SK-N-SH (cell line): ENCODE measurements around the gene ADD3. TPM values are rescaled to one million over a fixed set of nuclear protein-coding genes. Genes with fewer than 3 reads are reported as not detected.

ENCODE experiments used
- CTCF ChIA-PET: fragments of 300-600, 350-600 bp; formaldehyde crosslinking; extraction: SDS; loops from one replicate; lab custom pipeline; 2021; lab: Yijun Ruan, JAX
- POLR2A ChIA-PET: fragments of 350-600 bp; sonication (Branson Sonifier 250); formaldehyde crosslinking; extraction: SDS; loops from one replicate; lab custom pipeline; 2020; ENCODE audit warnings: antibody characterized with exemption, inconsistent platforms; lab: Yijun Ruan, JAX
- DNase-seq: peaks from one replicate; pipeline ENCODE4 v3.0.0; 2012
- H2AFZ ChIP-seq: fragments of 200-600 bp; sonication (generic); 2 replicates; pipeline ENCODE4 v1.8.1; 2016; ENCODE audit warnings: antibody characterized with exemption, mild to moderate bottlenecking, low read depth
- H3F3A ChIP-seq: fragments of 200-600 bp; sonication (generic); replicated peaks from 2 replicates; pipeline ENCODE3; 2016; ENCODE audit warnings: antibody characterized with exemption, mild to moderate bottlenecking; ENCODE audit not compliant: insufficient read depth
- H3K27ac ChIP-seq, 2 experiments: fragments of 200-500 bp in 1 of 2; fragments of 200-600 bp in 1 of 2; sonication (Bioruptor generic) in 1 of 2; sonication (generic), shearing (Covaris generic) in 1 of 2; 2 replicates each; pipeline versions ENCODE4 v1.5.1 to v1.6.1; 2014 to 2016; ENCODE audit warnings: low read depth in 2 of 2, inconsistent platforms in 1 of 2, low read length in 1 of 2, mild to moderate bottlenecking in 1 of 2, mixed read lengths in 1 of 2
- H3K27me3 ChIP-seq: fragments of 200-600 bp; sonication (generic), shearing (Covaris generic); 2 replicates; pipeline ENCODE4 v1.6.1; 2016; ENCODE audit warnings: mixed run types; ENCODE audit not compliant: insufficient read depth
- H3K36me3 ChIP-seq, 2 experiments: fragments of 200-500 bp in 1 of 2; fragments of 200-600 bp in 1 of 2; sonication (Bioruptor generic) in 1 of 2; sonication (generic) in 1 of 2; replicated peaks in 1 of 2; 2 replicates each; pipeline versions ENCODE3 to v1.5.1; 2014 to 2016; ENCODE audit warnings: low read length in 1 of 2, mild to moderate bottlenecking in 1 of 2; ENCODE audit not compliant: insufficient read depth in 2 of 2, control insufficient read depth in 1 of 2
- H3K4me1 ChIP-seq, 2 experiments: fragments of 200-500 bp in 1 of 2; fragments of 200-600 bp in 1 of 2; sonication (Bioruptor generic) in 1 of 2; sonication (generic), shearing (Covaris generic) in 1 of 2; 2 replicates each; pipeline versions ENCODE4 v1.5.1 to v1.6.1; 2014 to 2016; ENCODE audit warnings: low read depth in 1 of 2, low read length in 1 of 2, mixed run types in 1 of 2; ENCODE audit not compliant: insufficient read depth in 2 of 2, control insufficient read depth in 1 of 2
- H3K4me2 ChIP-seq: fragments of 200-600 bp; sonication (generic), shearing (Covaris generic); 2 replicates; pipeline ENCODE4 v1.6.1; 2017; ENCODE audit warnings: mixed run types
- H3K4me3 ChIP-seq, 2 experiments: fragments of 200-500 bp in 1 of 2; fragments of 200-600 bp in 1 of 2; sonication (Bioruptor generic) in 1 of 2; sonication (generic), shearing (Covaris generic) in 1 of 2; 2 replicates each; pipeline versions ENCODE4 v1.5.1 to v1.8.1; 2014 to 2016; ENCODE audit warnings: low read depth in 2 of 2, inconsistent platforms in 1 of 2, low read length in 1 of 2, mild to moderate bottlenecking in 1 of 2, mixed read lengths in 1 of 2, moderate library complexity in 1 of 2
- H3K79me2 ChIP-seq: fragments of 200-600 bp; sonication (generic); 2 replicates; pipeline ENCODE4 v1.8.1; 2017; ENCODE audit warnings: mild to moderate bottlenecking; ENCODE audit not compliant: insufficient read depth
- H3K9ac ChIP-seq: fragments of 200-600 bp; sonication (generic); 2 replicates; pipeline ENCODE4 v1.6.1; 2017; ENCODE audit warnings: mixed run types
- H3K9me2 ChIP-seq: fragments of 200-600 bp; sonication (generic); 2 replicates; pipeline ENCODE4 v1.6.1; 2017; ENCODE audit warnings: mixed run types
- H3K9me3 ChIP-seq: fragments of 200-600 bp; sonication (generic); 2 replicates; pipeline ENCODE4 v1.6.1; 2017; ENCODE audit warnings: mixed run types, mild to moderate bottlenecking, moderate library complexity
- H4K20me1 ChIP-seq: fragments of 200-600 bp; sonication (generic); 2 replicates; pipeline ENCODE4 v1.6.1; 2017; ENCODE audit warnings: mild to moderate bottlenecking, mixed run types; ENCODE audit not compliant: insufficient read depth
- CHD2 ChIP-seq: fragments of 150-350 bp; IDR thresholded peaks from 2 replicates; pipeline ENCODE4 v1.6.1; 2018; ENCODE audit warnings: low read length; ENCODE audit not compliant: partially characterized antibody
- ELF1 ChIP-seq: IDR thresholded peaks from 2 replicates; pipeline ENCODE4 v1.4.0; 2012
- EP300 ChIP-seq, 2 experiments: IDR thresholded peaks; 2 replicates each; pipeline versions ENCODE4 v1.4.0 to v1.6.1; 2012; ENCODE audit warnings: borderline replicate concordance in 1 of 2, low read depth in 1 of 2, low read length in 1 of 2
- FOSL2 ChIP-seq: IDR thresholded peaks from 2 replicates; pipeline ENCODE4 v1.4.0; 2012; ENCODE audit warnings: low read depth, mild to moderate bottlenecking, moderate library complexity, borderline replicate concordance
- FOXJ3 ChIP-seq: sonication (generic); formaldehyde crosslinking; IDR thresholded peaks from 2 replicates; pipeline ENCODE4 v1.5.1; 2020; ENCODE audit warnings: mild to moderate bottlenecking, missing genetic modification reagents
- GABPA ChIP-seq: IDR thresholded peaks from 2 replicates; pipeline ENCODE4 v1.4.0; 2012; ENCODE audit warnings: low read depth, mild to moderate bottlenecking
- GATA2 ChIP-seq: sonication (generic); formaldehyde crosslinking; IDR thresholded peaks from 2 replicates; pipeline ENCODE4 v1.5.0; 2020; ENCODE audit warnings: mild to moderate bottlenecking, missing genetic modification reagents
- MXI1 ChIP-seq: IDR thresholded peaks from 2 replicates; pipeline ENCODE4 v1.6.1; 2012; ENCODE audit warnings: mild to moderate bottlenecking, low read depth, low read length, improper control_type of control experiment
- NFIC ChIP-seq: IDR thresholded peaks from 2 replicates; pipeline ENCODE4 v1.4.0; 2012; ENCODE audit warnings: borderline replicate concordance
- NRF1 ChIP-seq: IDR thresholded peaks from 2 replicates; pipeline ENCODE4 v1.6.1; 2012; ENCODE audit warnings: low read depth, mild to moderate bottlenecking, low read length
- RAD21 ChIP-seq: IDR thresholded peaks from 2 replicates; pipeline ENCODE4 v1.6.1; 2012; ENCODE audit warnings: mild to moderate bottlenecking, low read length
- RCOR1 ChIP-seq: fragments of 150-350 bp; IDR thresholded peaks from 2 replicates; pipeline ENCODE4 v1.6.1; 2017; ENCODE audit warnings: antibody characterized with exemption, low read length
- RFX5 ChIP-seq: IDR thresholded peaks from 2 replicates; pipeline ENCODE4 v1.6.1; 2012; ENCODE audit warnings: mild to moderate bottlenecking, improper control_type of control experiment, low read length
- SMC3 ChIP-seq: IDR thresholded peaks from 2 replicates; pipeline ENCODE4 v1.6.1; 2012; ENCODE audit warnings: low read depth, low read length, improper control_type of control experiment
- TCF12 ChIP-seq: IDR thresholded peaks from 2 replicates; pipeline ENCODE4 v1.4.0; 2012
- TEAD4 ChIP-seq: IDR thresholded peaks from 2 replicates; pipeline ENCODE4 v1.4.0; 2012; ENCODE audit warnings: mild to moderate bottlenecking, borderline replicate concordance; ENCODE audit not compliant: insufficient read depth
- YY1 ChIP-seq: IDR thresholded peaks from 2 replicates; pipeline ENCODE4 v1.4.0; 2012; ENCODE audit warnings: low read depth, mild to moderate bottlenecking
- WGBS: methylation state at CpG from one replicate; pipeline ENCODE4 v1.1.6; 2017; ENCODE audit warnings: low lambda C conversion rate; 5-methylcytosine and 5-hydroxymethylcytosine counted together
- polyA plus RNA-seq, 3 experiments: library from polyadenylated mRNA; depleted of rRNA; stranded (reverse); fragments of >200 nt; gene quantifications; 2 replicates each; pipeline ENCODE4 v1.2.3, GENCODE V29; 2012
- TF ChIP-seq, protein P1 (sequence below): IDR thresholded peaks from 2 replicates; pipeline ENCODE4; 2012
- TF ChIP-seq, protein P2 (sequence below): fragments of 200-600 bp; sonication (generic); IDR thresholded peaks from 2 replicates; pipeline ENCODE4 v1.6.1; 2017; ENCODE audit warnings: antibody characterized with exemption, mild to moderate bottlenecking, moderate library complexity

ADD3 gene
- polyA plus RNA-seq, 1 of the 3 experiments (the other 2 are of a cell fraction): 27.6 TPM

DNA sequence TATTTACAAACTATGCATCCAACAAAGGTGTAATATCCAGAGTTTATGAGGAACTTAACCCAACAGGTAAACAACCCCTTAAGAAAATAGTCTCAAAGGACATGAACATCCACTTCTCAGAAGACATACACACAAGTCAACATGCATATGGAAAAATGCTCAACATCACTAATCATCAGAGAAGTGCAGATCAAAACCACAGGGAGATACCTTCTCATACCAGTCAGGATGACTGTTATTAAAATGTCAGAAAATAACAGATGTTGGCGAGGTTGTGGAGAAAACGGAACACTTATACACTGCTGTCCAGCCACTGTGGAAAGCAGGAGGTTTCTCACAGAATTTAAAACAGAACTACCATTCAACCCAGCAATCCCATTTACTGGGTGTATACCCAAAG is 84.0 kb downstream of the ADD3 start:
- H3K9me2 ChIP-seq: no peaks in the 10 kb centered on the region
- H2AFZ ChIP-seq: no peak overlapping the region
- no peak for DNase-seq
- no peaks in the 10 kb centered on the region for H4K20me1 ChIP-seq
- no peak overlapping the region for H3K4me3 ChIP-seq
- H3K4me1 ChIP-seq: peaks cover 0 to 7% of the 10 kb centered on the region in 2 experiments; a peak in 2 of 4 replicates
- H3F3A ChIP-seq: peaks cover 8% of the 10 kb centered on the region
- POLR2A ChIA-PET: no interaction called here
- H3K4me2 ChIP-seq: no peak overlapping the region
- H3K79me2 ChIP-seq: peaks cover 13% of the 10 kb centered on the region; the same call in 1 of the 2 replicates
- no peak overlapping the region for H3K9ac ChIP-seq
- H3K36me3 ChIP-seq: no peaks in the 10 kb centered on the region
- H3K27me3 ChIP-seq: no peaks in the 10 kb centered on the region
- TF ChIP-seq ELF1: no peak
- TF ChIP-seq NFIC: no peak
- TF ChIP-seq TCF12: no peak
- TF ChIP-seq CHD2: no peak
- TF ChIP-seq RAD21: no peak
- no peak for TF ChIP-seq EP300 (IDR thresholded peaks at IDR 0.05; ENCODE audit: borderline replicate concordance in 1 of 2, low read depth in 1 of 2, low read length in 1 of 2)
- no peak for TF ChIP-seq RFX5
- TF ChIP-seq RCOR1: no peak
- TF ChIP-seq GATA2: no peak
- no peak for TF ChIP-seq FOXJ3
- TF ChIP-seq FOSL2: no peak
- no peak for TF ChIP-seq GABPA
- TF ChIP-seq SMC3: no peak
- TF ChIP-seq, protein P1, sequence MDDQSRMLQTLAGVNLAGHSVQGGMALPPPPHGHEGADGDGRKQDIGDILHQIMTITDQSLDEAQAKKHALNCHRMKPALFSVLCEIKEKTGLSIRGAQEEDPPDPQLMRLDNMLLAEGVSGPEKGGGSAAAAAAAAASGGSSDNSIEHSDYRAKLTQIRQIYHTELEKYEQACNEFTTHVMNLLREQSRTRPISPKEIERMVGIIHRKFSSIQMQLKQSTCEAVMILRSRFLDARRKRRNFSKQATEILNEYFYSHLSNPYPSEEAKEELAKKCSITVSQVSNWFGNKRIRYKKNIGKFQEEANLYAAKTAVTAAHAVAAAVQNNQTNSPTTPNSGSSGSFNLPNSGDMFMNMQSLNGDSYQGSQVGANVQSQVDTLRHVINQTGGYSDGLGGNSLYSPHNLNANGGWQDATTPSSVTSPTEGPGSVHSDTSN: no peak
- H3K27ac ChIP-seq: no peak overlapping the region
- H3K9me3 ChIP-seq: no peaks in the 10 kb centered on the region
- 94% methylated on average over 2 of the region's 2 CpGs for WGBS
- CTCF ChIA-PET: no interaction called here

DNA sequence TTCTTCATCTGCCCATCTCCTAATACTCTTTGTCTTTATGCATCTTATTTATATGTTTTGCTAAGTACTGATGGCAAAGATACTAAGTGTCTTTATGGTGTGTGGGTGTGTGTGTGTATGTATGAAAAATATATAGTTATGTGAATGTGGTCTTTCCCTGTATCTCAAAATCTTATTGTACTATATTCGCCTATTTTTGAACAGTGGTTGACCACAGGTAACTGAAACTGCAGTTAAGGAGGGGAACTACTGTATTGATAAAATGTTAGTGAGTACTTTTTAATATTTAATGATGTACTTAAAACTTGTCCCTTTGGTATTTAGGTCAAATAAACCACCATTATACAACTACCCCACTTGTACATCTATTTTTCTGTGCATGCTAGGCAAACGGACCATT is 85.9 kb downstream of the ADD3 start:
- H3F3A ChIP-seq: peaks cover 8% of the 10 kb centered on the region
- H3K4me1 ChIP-seq: peaks cover 0 to 6% of the 10 kb centered on the region in 2 experiments; a peak in 2 of 4 replicates
- WGBS: 90% methylated on average over 2 of the region's 2 CpGs
- H2AFZ ChIP-seq: no peak overlapping the region
- no peaks in the 10 kb centered on the region for H3K36me3 ChIP-seq
- TF ChIP-seq, protein P2, sequence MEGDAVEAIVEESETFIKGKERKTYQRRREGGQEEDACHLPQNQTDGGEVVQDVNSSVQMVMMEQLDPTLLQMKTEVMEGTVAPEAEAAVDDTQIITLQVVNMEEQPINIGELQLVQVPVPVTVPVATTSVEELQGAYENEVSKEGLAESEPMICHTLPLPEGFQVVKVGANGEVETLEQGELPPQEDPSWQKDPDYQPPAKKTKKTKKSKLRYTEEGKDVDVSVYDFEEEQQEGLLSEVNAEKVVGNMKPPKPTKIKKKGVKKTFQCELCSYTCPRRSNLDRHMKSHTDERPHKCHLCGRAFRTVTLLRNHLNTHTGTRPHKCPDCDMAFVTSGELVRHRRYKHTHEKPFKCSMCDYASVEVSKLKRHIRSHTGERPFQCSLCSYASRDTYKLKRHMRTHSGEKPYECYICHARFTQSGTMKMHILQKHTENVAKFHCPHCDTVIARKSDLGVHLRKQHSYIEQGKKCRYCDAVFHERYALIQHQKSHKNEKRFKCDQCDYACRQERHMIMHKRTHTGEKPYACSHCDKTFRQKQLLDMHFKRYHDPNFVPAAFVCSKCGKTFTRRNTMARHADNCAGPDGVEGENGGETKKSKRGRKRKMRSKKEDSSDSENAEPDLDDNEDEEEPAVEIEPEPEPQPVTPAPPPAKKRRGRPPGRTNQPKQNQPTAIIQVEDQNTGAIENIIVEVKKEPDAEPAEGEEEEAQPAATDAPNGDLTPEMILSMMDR: no peak
- TF ChIP-seq MXI1 (no peak), YY1 (no peak), RAD21 (no peak), NRF1 (no peak), TEAD4 (no peak)
- TF ChIP-seq, protein P1: no peak
- no peaks in the 10 kb centered on the region for H4K20me1 ChIP-seq
- H3K79me2 ChIP-seq: peaks cover 26% of the 10 kb centered on the region
- ChIA-PET CTCF (interaction anchor here (1.5 kb wide), 2 partner anchors 38 to 210 kb away, joined by 4 to 5 read pairs; no protein-coding TSS in a partner anchor), POLR2A (no interaction called here)
- DNase-seq: no peak
- H3K27ac ChIP-seq: no peak overlapping the region
- H3K27me3 ChIP-seq: no peaks in the 10 kb centered on the region
- no peaks in the 10 kb centered on the region for H3K9me2 ChIP-seq
- H3K9me3 ChIP-seq: no peaks in the 10 kb centered on the region
- H3K9ac ChIP-seq: no peak overlapping the region
- no peak overlapping the region for H3K4me2 ChIP-seq
- H3K4me3 ChIP-seq: no peak overlapping the region
